Bronchial epithelial cell (primary cell): Measurements from ENCODE around the gene CASD1. TPM values are rescaled to one million over a fixed set of nuclear protein-coding genes. Genes with fewer than 3 reads are reported as not detected.

ENCODE experiments used
- DNase-seq: peaks from one replicate; pipeline ENCODE4 v3.0.0-alpha.2; 2010; ENCODE audit warnings: low read depth
- FAIRE-seq: peaks from 2 replicates; lab custom pipeline; 2011; peaks lifted over from hg19 to GRCh38; lab: Jason Lieb, UNC
- H3K27me3 ChIP-seq: 2 replicates; pipeline ENCODE4 v1.5.1; 2011; ENCODE audit warnings: low read length; ENCODE audit not compliant: control insufficient read depth, insufficient read depth
- H3K36me3 ChIP-seq: 2 replicates; pipeline ENCODE4 v1.5.1; 2011; ENCODE audit warnings: low read length; ENCODE audit not compliant: control insufficient read depth, insufficient read depth
- H3K4me3 ChIP-seq: 2 replicates; pipeline ENCODE4 v1.5.1; 2011; ENCODE audit warnings: mild to moderate bottlenecking, low read depth, low read length, control low read depth
- total RNA-seq: library from RNA; depleted of rRNA; stranded (reverse); fragments of >200 nt; gene quantifications from 2 replicates; pipeline ENCODE4 v1.2.1, GENCODE V29; 2014
- TF ChIP-seq, protein P1 (sequence below): IDR thresholded peaks from 2 replicates; pipeline ENCODE4 v1.5.1; 2011; ENCODE audit warnings: mild to moderate bottlenecking, moderate library complexity, low read length, control low read depth, inconsistent platforms; ENCODE audit not compliant: insufficient read depth, severe bottlenecking

Gene CASD1
- total RNA-seq, 1 donor from 2014 or later = 8.7 TPM

DNA sequence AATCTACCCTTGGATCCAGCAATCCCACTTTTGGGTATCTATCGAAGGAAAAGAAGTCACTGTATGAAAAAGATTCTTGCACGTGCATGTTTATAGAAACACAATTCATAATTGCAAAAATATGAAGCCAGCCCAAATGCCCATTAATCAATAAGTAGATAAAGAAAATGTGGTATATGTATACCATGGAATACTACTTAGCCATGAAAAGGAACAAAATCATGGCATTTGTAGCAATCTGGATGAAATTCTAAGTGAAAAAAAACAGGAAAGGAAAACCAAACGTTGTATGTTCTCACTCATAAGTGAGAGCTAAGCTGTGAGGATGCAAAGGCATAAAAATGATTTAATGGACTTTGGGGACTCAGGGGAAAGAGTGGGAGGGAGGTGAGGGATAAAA lies 18.2 kb upstream of the CASD1 start:
- no peaks in the 10 kb centered on the region for H3K36me3 ChIP-seq
- TF ChIP-seq, protein P1, sequence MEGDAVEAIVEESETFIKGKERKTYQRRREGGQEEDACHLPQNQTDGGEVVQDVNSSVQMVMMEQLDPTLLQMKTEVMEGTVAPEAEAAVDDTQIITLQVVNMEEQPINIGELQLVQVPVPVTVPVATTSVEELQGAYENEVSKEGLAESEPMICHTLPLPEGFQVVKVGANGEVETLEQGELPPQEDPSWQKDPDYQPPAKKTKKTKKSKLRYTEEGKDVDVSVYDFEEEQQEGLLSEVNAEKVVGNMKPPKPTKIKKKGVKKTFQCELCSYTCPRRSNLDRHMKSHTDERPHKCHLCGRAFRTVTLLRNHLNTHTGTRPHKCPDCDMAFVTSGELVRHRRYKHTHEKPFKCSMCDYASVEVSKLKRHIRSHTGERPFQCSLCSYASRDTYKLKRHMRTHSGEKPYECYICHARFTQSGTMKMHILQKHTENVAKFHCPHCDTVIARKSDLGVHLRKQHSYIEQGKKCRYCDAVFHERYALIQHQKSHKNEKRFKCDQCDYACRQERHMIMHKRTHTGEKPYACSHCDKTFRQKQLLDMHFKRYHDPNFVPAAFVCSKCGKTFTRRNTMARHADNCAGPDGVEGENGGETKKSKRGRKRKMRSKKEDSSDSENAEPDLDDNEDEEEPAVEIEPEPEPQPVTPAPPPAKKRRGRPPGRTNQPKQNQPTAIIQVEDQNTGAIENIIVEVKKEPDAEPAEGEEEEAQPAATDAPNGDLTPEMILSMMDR = no peak
- H3K4me3 ChIP-seq = no peak overlapping the region
- no peak for DNase-seq
- no peaks in the 10 kb centered on the region for H3K27me3 ChIP-seq
- no peak for FAIRE-seq

DNA sequence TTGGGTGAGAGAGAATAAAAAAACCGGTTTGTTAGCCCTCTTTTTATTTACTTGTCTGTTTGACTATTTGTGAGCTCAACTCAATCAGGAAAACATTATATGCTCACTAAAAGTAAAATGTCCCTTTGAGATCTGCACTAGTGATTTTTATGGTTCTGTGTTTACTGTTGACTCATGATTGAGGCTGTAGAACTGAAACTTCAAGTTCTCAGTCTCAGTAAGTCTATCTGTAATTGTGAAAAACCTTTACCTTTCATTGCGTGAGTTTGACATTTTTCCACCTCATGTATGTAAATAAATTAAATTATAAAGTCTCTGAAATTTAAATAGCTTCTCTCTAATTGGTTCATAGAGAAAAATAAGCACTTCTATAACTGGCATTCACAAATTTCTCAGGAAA lies 17.0 kb upstream of the CASD1 start:
- no peak overlapping the region for H3K4me3 ChIP-seq
- DNase-seq (no peak), FAIRE-seq (no peak)
- TF ChIP-seq, protein P1 = no peak
- H3K36me3 ChIP-seq = no peaks in the 10 kb centered on the region
- no peaks in the 10 kb centered on the region for H3K27me3 ChIP-seq

DNA sequence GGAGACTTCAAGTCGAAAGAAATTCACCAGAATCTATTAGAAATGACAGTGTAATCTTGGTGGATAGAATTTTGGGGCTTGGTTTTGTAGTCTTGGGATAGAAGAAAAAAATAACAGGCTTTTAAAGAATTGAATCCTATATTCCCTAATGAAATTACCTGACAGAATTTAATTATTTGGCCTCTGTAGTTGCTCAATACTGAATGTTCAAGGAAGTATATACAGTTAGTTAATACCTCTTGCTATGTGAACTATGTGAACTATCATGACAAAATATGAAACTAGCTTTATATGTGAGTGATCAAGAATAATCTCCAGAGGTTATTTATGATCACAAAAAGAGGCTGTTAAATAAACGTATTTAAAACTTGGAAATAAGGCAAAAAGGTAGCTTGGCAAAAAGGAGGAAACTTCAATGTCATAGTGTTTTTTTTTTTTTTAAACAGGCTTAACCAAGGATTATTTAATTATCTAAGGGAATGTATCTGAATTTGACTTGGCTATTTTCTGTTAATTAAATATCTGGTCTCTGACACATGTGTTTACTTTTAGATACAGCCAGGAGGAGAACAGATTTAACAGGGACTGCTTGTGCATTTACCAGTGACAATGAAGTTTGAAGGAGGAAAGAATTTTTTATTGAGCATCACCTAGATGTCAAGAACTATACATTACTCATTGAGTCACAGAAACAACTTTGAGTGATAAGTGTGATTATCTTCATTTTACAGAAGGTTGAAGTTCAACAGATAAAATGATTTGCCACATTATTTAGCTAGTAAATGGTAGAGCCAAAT lies 11.5 kb upstream of the CASD1 start:
- DNase-seq = no peak
- no peaks in the 10 kb centered on the region for H3K36me3 ChIP-seq
- TF ChIP-seq, protein P1 = no peak
- FAIRE-seq = no peak
- no peak overlapping the region for H3K4me3 ChIP-seq
- H3K27me3 ChIP-seq = no peaks in the 10 kb centered on the region

DNA sequence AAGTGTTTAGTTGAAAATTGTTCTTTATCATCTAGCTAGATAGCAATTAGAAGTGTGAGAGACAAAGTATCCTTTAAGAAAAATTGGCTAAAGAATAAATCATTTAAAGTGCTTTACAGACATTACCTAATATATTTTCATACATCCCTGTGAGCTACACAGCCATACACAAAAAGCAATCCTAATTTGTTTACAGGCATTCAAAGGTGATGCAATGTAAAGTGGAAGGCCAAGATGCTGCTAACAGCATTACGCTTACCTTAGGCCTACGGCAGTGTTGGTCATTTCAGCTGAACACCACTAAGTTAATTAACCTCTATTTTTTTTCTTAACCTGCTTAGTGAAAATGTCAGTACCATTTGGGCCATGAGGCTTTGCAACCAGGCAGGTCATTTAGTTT lies 10.7 kb upstream of the CASD1 start:
- FAIRE-seq (no peak), DNase-seq (no peak)
- TF ChIP-seq, protein P1 = no peak
- Histone ChIP-seq H3K4me3 (no peak overlapping the region), H3K36me3 (no peaks in the 10 kb centered on the region), H3K27me3 (no peaks in the 10 kb centered on the region)

DNA sequence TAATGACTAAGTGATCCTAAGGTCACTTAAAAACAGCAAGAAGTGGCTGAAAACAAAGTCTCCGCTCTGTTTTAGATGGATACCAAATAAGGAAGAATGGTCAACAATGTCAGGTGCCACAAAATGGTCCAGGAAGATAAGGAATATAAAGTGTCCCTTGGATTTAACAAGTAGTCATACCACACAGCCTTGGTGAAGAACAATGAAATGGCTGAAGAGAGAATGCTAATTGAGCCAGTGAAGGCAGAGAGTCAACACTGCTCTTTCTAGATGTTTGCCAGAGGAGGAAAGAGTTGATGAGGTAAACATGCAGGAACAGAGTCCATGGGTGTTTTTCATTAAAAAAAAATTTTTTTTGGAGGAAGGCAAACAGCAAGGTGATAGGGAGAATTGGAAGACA lies 2.1 kb upstream of the CASD1 start:
- no peaks in the 10 kb centered on the region for H3K27me3 ChIP-seq
- H3K36me3 ChIP-seq = no peaks in the 10 kb centered on the region
- FAIRE-seq (no peak), DNase-seq (no peak)
- TF ChIP-seq, protein P1 = no peak
- H3K4me3 ChIP-seq = no peak overlapping the region

DNA sequence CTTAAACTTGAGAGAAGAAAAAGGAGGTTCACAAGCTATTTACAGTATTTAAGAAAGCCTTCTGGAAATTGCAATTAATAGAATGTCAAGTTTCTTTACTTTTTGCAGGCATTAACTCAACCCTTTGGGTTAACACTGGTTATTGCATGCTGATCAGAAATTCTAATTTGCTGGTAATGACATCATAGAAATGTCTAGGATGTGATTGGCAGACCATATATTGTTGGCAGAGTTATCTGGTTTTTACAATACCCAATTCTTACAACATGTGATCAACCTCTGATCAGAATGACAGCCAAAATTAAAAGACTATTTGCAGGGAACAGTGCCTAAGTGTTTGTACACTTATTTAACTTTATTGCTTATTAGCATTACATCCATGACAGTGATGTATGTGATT lies 1.6 kb upstream of the CASD1 start:
- no peak for DNase-seq
- no peaks in the 10 kb centered on the region for H3K27me3 ChIP-seq
- FAIRE-seq = no peak
- TF ChIP-seq, protein P1 = no peak
- H3K4me3 ChIP-seq = no peak overlapping the region
- no peaks in the 10 kb centered on the region for H3K36me3 ChIP-seq
